ENCODE results near the gene CIAO1. TPM values are rescaled to one million over a fixed set of nuclear protein-coding genes. Genes with fewer than 3 reads are reported as not detected.
A peak's percentile ranks its signal among the peaks of the same experiment; 100 is the strongest.

CIAO1 gene
- total and polyA plus RNA-seq, 2 of the 4 experiments (the other 2 are of a cell fraction) = 81.1 to 94.3 TPM

- DNase-seq (no peak), ATAC-seq (ENCODE audit: low read depth) (peak; percentile 68)
- in situ Hi-C loops (cut with MboI; ENCODE audit: low sequenced_read_pairs) = no loop called here
- TF ChIP-seq CEBPB (IDR thresholded peaks at IDR 0.05; ENCODE audit: low read depth, low read length) (no peak), POLR2A (IDR thresholded peaks at IDR 0.05; ENCODE audit: low read depth, low read length) (no peak), FOS (IDR thresholded peaks at IDR 0.05; ENCODE audit: low read depth, low read length) (no peak)
- no peak overlapping the region for H2BK20ac ChIP-seq (ENCODE audit: low read depth, low read length)
- H3K4ac ChIP-seq (ENCODE audit: low read depth, low read length) = peak overlapping the region; percentile 11
- peak overlapping the region in 1 of 2 experiments; percentile 71; a peak in 1 of 4 replicates for H4K8ac ChIP-seq (ENCODE audit: low read depth in 2 of 2, low read length in 2 of 2)
- peak overlapping the region; percentile 87 for H2AK9ac ChIP-seq (replicated peaks; ENCODE audit: low read depth, low read length, poor library complexity)
- 0 out of 2 replicates have a peak overlapping the region, but pooled peaks have one; percentile 20 for H2AK5ac ChIP-seq (ENCODE audit: low read depth, low read length)
- H3K36me3 ChIP-seq (ENCODE audit: control insufficient read depth, insufficient read depth, low read length) = no peaks in the 10 kb centered on the region
- peak overlapping the region; percentile 95 for H2AFZ ChIP-seq (replicated peaks; ENCODE audit: low read length, poor library complexity)
- peak overlapping the region; percentile 86 for H3K4me2 ChIP-seq (ENCODE audit: low read depth, low read length)
- H2BK120ac ChIP-seq (ENCODE audit: low read depth, low read length) = peak overlapping the region; percentile 50; the same call in 1 of the 2 replicates
- no peaks in the 10 kb centered on the region for H4K20me1 ChIP-seq (ENCODE audit: insufficient read depth, low read length)
- H3K9me1 ChIP-seq (ENCODE audit: insufficient read depth, low read length) = peaks cover 7% of the 10 kb centered on the region
- H2BK5ac ChIP-seq (ENCODE audit: low read depth, low read length, poor library complexity, severe bottlenecking) = no peak overlapping the region
- peak overlapping the region; percentile 63 for H3K4me3 ChIP-seq (ENCODE audit: insufficient read depth, low read depth, low read length)
- H3K23ac ChIP-seq (ENCODE audit: low read depth, low read length) = peak overlapping the region; percentile 68
- no peak overlapping the region for H3K56ac ChIP-seq (ENCODE audit: extremely low read depth, insufficient read depth, low read length)
- H3K4me1 ChIP-seq (ENCODE audit: control insufficient read depth, insufficient read depth, low read length) = peaks cover 2% of the 10 kb centered on the region
- no peak overlapping the region for H3K18ac ChIP-seq (ENCODE audit: low read depth, low read length)
- no peak overlapping the region for H4K5ac ChIP-seq (ENCODE audit: low read depth, low read length)
- ChIA-PET POLR2A (ENCODE audit: unreplicated experiment) (interaction anchor here (0.5 kb wide), 1 partner anchor 515 kb away, joined by 6 read pairs; no protein-coding TSS in a partner anchor), CTCF (interaction anchor here (0.6 to 1.1 kb wide), 3 partner anchors 9 to 58 kb away, joined by 3 read pairs; no protein-coding TSS in a partner anchor)
- no peak overlapping the region; the same call in 2 of the 3 replicates for H2BK15ac ChIP-seq (ENCODE audit: low read depth, low read length)
- H4K91ac ChIP-seq (ENCODE audit: insufficient read depth, low read depth, low read length) = peak overlapping the region; percentile 21; the same call in 1 of the 2 replicates
- peaks cover 18% of the 10 kb centered on the region for H3K27me3 ChIP-seq (ENCODE audit: control insufficient read depth, insufficient read depth, low read length)
- intact Hi-C loops (cut with micrococcal nuclease) = no loop called here
- dilution Hi-C loops (cut with HindIII; ENCODE audit: low sequenced_read_pairs, unreplicated experiment) = no loop called here
- H3K9me3 ChIP-seq (ENCODE audit: control insufficient read depth, insufficient read depth, low read length) = no peaks in the 10 kb centered on the region
- BruUV-seq (replicated peaks) = no TSS peak
- 5% methylated on average over 18 of the region's 41 CpGs; no CpG with 5 or more reads in 1 of the 2 experiments for WGBS, 2 experiments (ENCODE audit: extremely low coverage in 2 of 2, insufficient read length in 1 of 2)
- no peaks in the 10 kb centered on the region for H3K79me1 ChIP-seq (ENCODE audit: low read depth in 1 of 2, low read length in 2 of 2)
- H3K9ac ChIP-seq (ENCODE audit: low read depth, low read length) = peak overlapping the region; percentile 39
- H3K14ac ChIP-seq (replicated peaks; ENCODE audit: low read depth, low read length) = peak overlapping the region; percentile 37
- no peak overlapping the region for H3K27ac ChIP-seq (ENCODE audit: insufficient read depth, low read length)
Measured at GRCh38 chr2:96320728-96321622, 55.0 kb downstream of the CIAO1 start.

Other genes with a start within 250 kb of the CIAO1 start
- 0.28 and 0.36 TPM in 2 replicates for gene GPAT2, start 231.3 kb upstream of the CIAO1 start, total RNA-seq (2012; rRNA removed)
- gene GPAT2, start 231.3 kb upstream of the CIAO1 start, polyA plus RNA-seq (2012; rRNA removed) = 0.53 and 0.57 TPM in 2 replicates
- gene ADRA2B, start 149.7 kb upstream of the CIAO1 start, total RNA-seq (2012; rRNA removed) = not detected in 2 replicates
- gene ADRA2B, start 149.7 kb upstream of the CIAO1 start, polyA plus RNA-seq (2012; rRNA removed) = not detected in 2 replicates
- gene ASTL, start 127.7 kb upstream of the CIAO1 start, total RNA-seq (2012; rRNA removed) = not detected in 2 replicates
- not detected in 2 replicates for gene ASTL, start 127.7 kb upstream of the CIAO1 start, polyA plus RNA-seq (2012; rRNA removed)
- gene DUSP2, start 120.8 kb upstream of the CIAO1 start, total RNA-seq (2012; rRNA removed) = 1.8 and 2.5 TPM in 2 replicates
- gene DUSP2, start 120.8 kb upstream of the CIAO1 start, polyA plus RNA-seq (2012; rRNA removed) = 3.8 and 4.8 TPM in 2 replicates
- gene STARD7, start 57.4 kb upstream of the CIAO1 start, total RNA-seq (2012; rRNA removed) = 138 and 189 TPM in 2 replicates
- 51.1 and 61.7 TPM in 2 replicates for gene STARD7, start 57.4 kb upstream of the CIAO1 start, polyA plus RNA-seq (2012; rRNA removed)
- gene TMEM127, start 228 bp upstream of the CIAO1 start, total RNA-seq (2012; rRNA removed) = 20.0 and 35.7 TPM in 2 replicates
- 47.6 and 52.2 TPM in 2 replicates for gene TMEM127, start 228 bp upstream of the CIAO1 start, polyA plus RNA-seq (2012; rRNA removed)
- gene SNRNP200, start 39.3 kb downstream of the CIAO1 start, total RNA-seq (2012; rRNA removed) = 44.1 and 44.2 TPM in 2 replicates
- gene SNRNP200, start 39.3 kb downstream of the CIAO1 start, polyA plus RNA-seq (2012; rRNA removed) = 108 TPM in 2 replicates
- gene ITPRIPL1, start 59.1 kb downstream of the CIAO1 start, total RNA-seq (2012; rRNA removed) = 1.1 and 1.4 TPM in 2 replicates
- 0.84 and 0.99 TPM in 2 replicates for gene ITPRIPL1, start 59.1 kb downstream of the CIAO1 start, polyA plus RNA-seq (2012; rRNA removed)
- gene NCAPH, start 69.5 kb downstream of the CIAO1 start, total RNA-seq (2012; rRNA removed) = 16.7 and 17.7 TPM in 2 replicates
- gene NCAPH, start 69.5 kb downstream of the CIAO1 start, polyA plus RNA-seq (2012; rRNA removed) = 16.5 and 19.4 TPM in 2 replicates
- not detected in 2 replicates for gene NEURL3, start 239.1 kb downstream of the CIAO1 start, total RNA-seq (2012; rRNA removed)
- not detected in 2 replicates for gene NEURL3, start 239.1 kb downstream of the CIAO1 start, polyA plus RNA-seq (2012; rRNA removed)

Data from IMR-90 (cell line).